OCI-LY3 (cell line): Measurements from ENCODE around the gene TCF4.

ENCODE experiments used
- EZH2phosphoT487 ChIP-seq: fragments of 200-600 bp; shearing (Covaris generic); IDR thresholded peaks from 2 replicates; pipeline ENCODE4 v1.6.1; 2018; ENCODE audit warnings: antibody characterized with exemption, mixed run types, low read depth
- TF ChIP-seq, protein P1 (sequence below): fragments of 200-600, 300-600 bp; sonication (generic); IDR thresholded peaks from 2 replicates; pipeline ENCODE4 v1.5.1; 2014; ENCODE audit warnings: antibody characterized with exemption, low read length, low read depth

DNA sequence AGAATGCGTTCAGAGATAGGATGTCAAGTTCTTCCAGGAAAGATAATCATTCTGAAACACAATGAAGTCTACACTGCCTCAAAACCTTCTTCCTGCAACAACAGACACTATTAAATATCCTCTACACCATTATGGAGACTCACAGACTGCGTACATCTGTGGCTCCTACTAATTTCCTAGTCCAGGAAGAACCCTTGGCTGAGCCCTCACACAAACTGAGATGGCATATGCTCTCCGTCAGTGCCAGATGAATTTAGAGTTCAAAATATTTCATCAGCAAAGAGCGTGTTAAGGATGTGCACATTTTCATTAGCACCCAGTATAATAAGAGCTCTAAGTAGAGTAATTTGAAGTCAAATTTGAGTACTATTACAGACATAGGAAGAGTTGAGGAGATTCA is 117.2 kb downstream of the TCF4 start:
- TF ChIP-seq, protein P1, sequence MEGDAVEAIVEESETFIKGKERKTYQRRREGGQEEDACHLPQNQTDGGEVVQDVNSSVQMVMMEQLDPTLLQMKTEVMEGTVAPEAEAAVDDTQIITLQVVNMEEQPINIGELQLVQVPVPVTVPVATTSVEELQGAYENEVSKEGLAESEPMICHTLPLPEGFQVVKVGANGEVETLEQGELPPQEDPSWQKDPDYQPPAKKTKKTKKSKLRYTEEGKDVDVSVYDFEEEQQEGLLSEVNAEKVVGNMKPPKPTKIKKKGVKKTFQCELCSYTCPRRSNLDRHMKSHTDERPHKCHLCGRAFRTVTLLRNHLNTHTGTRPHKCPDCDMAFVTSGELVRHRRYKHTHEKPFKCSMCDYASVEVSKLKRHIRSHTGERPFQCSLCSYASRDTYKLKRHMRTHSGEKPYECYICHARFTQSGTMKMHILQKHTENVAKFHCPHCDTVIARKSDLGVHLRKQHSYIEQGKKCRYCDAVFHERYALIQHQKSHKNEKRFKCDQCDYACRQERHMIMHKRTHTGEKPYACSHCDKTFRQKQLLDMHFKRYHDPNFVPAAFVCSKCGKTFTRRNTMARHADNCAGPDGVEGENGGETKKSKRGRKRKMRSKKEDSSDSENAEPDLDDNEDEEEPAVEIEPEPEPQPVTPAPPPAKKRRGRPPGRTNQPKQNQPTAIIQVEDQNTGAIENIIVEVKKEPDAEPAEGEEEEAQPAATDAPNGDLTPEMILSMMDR: no peak
- no peak for TF ChIP-seq EZH2phosphoT487
